COLO668 (cell line): ENCODE measurements around the gene ACOX1.

ENCODE experiments used
- DNase-seq: peaks from one replicate; lab custom pipeline; 2025; ENCODE audit not compliant: unreplicated experiment; lab: John Stamatoyannopoulos, UW

ACOX1 gene

DNA sequence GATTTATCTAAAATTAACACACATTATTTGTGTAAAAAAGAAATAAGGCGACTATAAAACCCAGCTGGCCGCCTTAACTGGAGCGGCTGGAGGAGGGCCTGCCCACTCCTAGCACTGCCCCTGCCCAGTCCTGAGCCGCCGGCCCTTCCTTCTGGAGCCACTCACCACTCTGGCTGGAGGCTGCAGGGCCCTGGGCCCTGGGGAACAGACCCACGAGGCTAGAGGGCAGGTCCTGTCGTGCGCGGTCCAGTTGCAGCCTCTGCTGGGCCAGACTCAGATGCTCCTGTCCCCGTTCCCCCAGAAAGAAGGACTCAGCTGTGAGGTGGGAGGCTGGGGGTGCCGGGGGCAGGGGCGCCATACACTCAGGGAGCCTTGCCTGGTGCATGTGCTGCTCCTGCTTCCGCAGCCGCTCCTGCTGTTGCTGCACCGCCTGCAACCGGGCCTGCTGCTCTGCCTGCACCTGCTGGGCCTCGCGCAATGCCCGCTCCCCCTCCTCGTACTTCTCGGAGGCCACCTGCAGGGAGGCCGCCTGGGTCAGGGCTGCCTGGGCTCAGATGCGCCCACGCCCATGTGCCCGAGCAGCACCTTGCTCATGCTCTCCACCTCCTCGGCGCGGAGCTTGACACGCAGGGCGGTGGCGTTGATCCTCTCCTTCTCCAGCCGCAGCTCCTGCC lies 65.3 kb downstream of the ACOX1 start:
- DNase-seq: peak; percentile 71

DNA sequence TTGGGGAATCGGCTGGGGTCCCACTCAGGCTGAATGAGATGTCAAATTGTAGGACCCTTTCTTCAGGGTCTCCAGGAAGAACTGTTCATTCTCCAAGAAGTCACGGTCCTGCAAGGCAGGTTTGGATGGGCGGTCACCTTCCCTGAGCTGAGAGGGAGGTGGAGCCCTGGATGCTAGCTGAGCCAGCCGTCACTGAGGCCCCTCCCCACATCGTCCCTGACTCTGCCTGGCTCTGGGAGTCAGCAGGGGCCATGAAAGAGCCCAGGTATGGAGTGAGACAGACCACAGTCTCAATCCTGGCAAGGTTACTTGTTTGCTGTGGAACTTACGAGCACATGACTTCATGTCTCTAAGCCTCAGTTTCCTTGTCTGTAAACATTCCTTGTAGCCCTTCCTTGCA lies 68.3 kb downstream of the ACOX1 start:
- peak; percentile 68 for DNase-seq

DNA sequence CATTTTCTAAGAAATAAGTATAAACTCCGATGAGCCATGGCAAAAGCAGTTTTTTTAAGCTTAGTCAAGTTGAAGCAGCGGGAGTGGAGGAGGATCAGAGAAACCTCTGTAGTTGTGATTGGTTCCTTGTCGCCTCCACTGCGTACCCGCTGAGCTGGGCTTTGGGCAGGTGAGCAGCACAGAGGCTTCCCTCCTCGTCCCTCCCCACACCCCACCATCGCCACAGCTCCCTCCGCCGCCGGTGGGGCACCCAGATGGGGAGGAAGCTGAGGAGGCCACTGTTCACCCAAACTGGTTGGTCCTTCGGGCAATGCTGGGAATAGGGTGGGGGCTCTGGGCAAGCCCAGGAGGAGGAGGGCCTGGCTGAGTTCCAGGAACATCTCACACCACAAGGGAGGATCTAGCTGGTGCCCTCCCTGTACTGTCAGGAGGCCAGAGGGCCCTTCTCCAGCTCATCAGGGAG lies 69.1 kb downstream of the ACOX1 start:
- peak; percentile 77 for DNase-seq

DNA sequence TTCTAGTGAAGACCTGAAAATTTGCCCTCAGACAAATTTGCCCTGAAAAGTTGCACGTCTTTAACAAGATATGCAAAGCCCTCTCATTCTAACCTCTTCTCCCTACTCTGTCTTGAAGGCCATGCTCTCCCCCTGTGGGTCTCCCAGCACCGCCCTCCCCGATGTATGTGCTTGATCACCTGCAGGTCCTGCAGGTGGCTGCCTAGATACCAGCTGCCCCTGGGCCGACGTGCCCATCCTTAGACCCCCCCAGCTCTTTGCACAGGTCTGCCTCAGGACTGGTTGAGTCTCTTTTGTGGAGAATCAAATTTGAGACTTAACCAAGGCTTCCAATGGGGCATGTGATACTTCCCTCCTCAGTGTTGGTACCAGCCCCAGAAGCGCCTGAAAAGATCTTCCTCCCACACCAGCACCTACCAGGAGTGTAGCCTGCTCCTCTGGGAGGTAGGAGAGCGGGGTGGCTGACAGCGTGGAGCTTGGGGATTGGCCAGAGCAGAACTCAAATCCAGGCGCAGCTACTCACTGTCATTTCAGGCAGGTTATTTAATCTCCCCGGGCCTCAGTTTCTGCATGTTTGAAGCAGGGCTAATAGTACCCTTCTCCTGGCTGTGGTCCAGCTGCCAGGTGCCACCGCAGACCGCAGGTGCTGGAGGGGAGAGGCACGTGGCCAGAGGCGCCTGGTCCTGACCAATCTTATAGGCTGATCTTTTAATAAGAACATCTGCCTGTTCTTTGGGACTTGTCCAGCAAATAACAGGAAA lies 69.7 kb downstream of the ACOX1 start:
- DNase-seq: peak; percentile 88

DNA sequence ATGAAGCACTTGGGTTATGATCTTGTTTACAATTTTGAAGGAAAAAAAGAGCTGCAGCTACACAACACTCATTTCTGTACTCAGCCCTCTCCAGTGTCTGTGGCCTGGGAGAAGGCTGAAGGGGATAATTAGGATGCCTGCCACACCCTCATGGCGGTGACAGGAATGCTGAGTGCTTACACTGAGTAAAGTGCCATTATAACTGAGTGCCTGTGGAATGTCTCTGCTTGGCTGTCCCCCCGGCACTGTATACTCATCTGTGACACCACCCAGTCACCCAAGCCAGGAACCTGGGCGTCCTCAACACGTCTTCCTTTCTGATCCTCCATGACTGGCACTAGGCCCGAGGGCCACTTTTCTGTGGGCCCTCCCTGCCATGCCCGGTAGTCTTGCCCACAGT lies 70.8 kb downstream of the ACOX1 start:
- DNase-seq: peak; percentile 25

DNA sequence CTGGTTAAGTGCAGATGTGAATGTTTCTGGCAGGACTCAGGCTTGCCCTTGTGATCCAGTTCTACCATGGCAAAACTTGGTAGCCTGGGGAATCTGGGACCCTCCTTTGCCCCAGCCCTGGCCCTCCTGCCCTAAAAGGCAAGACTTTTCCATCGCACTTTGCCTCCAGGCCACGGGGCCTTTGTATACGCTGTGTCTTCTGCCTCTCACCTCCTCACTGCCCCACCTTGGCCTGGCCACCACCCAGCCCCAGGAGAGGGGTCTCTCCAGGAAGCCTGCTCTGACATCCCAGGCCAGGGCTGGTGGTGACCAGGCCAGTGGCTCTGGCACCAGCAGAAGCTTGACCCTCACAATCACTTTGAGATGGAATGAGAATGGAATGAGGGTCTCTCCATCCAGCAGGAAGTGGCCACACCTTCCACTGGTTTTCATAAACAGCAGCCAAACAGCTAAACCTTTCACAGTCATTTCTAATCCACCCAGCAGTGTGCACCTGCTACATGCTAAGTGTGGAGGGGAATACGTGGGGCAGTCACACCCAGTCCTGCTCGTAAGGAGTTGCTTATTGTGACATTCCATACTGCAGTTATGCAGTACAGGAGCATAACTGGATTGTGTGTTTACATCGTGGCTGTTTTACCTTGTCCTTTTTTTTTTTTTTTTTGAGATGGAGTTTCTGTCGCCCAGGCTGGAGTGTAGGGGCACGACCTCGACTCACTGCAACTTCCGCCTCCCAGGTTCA lies 72.7 kb downstream of the ACOX1 start:
- no peak for DNase-seq

DNA sequence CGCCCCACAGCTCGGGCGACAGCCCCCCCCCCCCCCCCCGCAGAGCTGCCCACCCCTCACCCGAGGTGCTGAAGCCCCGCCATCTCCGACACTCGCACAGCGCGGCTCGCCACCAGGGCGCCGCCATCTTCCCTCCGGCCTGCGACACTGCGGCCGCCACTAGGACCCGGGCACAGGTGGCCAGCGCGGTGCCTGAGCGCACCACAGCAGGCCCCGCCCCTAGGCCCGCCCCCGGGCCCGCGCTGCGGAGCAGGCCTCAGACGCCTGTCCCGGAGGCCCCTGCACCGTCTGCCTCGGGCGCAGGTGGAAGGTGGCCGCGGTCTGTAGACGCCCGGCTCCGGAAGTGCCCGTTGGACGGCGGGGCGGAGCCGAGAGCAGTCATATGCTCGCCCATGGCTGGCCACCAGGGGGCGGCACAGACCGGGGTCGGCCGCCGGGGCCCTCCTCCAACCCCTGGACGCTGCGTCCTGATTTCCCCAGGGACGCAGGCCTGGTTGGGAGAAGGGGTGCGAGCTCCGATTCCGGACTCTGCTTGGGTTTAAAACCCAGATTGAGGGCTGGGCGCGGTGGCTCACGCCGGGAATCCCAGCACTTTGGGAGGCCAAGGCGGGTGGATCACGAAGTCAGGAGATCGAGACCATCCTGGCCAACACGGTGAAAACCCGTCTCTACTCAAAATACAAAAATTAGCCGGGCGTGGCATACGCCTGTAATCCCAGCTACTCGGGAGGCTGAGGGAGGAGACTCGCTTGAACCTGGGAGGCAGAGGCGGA lies 74.0 kb downstream of the ACOX1 start, which contains the start of gene MRPL38:
Gene MRPL38, minus strand, starts transcription at position 136 of the 773 bp plus-strand sequence. Its CDS starts 9 bp downstream, at position 127.
- peak; percentile 93 for DNase-seq

DNA sequence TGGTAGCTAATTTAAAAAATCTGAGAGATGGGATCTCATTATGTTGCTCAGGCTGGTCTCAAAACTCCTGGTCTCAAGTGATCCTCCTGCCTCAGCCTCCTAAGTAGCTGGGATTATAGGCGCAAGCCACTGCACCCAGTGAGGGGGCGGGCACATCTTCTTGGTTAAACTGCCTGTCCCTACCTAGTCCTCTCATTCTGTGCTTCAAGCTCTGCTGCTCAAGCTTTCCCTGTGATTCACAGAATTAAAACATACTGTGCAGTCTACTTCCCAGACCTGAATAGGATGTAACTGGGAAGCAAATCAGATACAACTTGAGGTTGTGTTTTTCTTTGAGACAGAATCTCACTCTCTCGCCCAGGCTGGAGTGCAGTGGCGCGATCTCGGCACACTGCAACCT lies 76.6 kb downstream of the ACOX1 start:
- DNase-seq: no peak

DNA sequence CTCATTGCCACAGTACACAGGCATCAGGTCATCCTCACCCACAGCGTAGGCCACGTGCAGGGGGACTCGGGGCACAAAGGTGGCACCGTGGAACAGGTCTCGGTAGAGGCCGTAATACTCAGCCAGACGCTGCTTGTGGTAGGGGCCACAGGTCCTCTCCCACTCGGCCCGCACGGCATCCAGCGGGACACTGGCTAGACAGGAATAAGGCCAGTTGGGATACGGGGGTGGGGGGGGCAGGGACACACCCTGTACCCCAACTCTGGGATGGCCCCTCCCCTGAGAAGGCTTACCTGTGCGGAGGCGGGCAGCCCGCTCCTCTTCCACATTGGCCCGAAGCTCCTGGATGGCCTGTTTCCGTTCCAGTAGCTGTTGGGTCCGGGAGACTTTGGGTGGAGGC lies 77.2 kb downstream of the ACOX1 start:
- no peak for DNase-seq

DNA sequence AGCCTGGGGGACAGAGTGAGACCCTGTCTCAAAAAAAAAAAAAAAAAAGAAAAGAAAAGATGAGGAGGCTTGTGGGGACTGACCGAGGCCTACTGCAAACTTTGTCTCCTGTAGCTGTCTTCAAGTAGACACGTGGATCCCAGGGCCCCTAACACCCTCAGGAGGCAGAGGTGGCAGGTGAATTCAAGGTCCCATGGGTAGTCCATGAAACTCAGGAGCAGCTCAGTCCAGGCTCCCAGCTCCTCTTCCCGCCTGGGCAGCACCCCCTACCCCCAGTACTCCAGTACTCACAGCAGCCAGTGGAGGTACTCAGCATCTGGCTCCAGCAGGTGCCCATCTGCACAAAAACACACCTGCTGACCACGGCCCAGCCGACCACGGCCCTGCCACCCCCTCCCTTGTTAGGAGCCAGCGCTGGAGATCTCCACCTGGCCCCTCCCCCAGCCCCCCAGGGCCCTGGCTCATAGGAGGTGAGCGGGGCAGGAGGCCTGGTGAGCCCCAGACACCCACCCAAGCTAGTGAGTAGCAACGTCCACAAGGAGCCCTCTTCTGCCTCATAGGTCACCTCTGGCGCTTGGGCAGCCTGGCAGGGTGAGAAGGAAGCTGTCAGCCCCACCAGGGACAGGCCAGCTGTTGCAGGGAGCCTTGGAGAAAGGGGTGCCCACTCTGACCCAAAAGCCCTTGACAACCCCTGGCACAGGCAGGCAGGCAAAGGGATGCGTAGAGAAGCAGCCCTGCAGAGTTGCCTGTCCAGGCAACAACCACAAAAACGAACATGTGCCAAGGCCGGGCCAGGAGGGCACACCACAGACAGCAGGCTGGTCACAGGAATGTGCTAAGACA lies 78.1 kb downstream of the ACOX1 start:
- DNase-seq: no peak

DNA sequence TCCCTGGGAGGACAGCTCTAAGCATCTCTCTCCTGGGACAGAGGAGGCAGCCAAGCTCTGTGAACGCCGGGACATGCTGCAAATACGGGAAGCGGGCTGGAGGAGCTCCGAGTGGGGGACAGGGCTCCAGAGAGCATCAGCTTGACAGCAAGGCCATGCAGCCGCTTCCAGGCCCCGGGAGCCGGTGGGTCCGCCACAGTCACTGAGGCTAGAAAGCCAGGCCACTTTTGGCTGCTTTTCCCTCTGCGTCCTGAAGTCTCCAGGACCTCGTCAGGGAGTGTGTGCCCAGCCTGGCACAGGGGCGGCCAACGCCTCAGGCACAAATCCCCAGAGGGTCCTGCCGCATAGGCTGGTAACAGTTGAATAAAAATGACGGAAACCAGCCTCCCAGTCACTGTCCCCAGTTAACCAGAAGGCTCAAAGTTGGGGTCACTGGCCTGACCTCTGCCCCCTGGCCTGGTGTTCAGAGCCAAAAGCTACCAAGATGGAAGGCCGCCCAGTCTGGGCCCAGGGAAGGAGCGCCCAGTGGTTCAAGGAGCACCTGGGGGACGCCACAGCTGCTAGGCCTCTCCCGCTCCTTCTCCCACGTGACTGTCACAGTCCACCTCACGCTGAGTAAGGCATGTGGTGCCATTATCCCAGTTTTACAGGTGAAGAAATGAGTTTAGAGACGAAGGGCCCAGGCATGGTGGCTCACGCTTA lies 79.0 kb downstream of the ACOX1 start:
- no peak for DNase-seq

DNA sequence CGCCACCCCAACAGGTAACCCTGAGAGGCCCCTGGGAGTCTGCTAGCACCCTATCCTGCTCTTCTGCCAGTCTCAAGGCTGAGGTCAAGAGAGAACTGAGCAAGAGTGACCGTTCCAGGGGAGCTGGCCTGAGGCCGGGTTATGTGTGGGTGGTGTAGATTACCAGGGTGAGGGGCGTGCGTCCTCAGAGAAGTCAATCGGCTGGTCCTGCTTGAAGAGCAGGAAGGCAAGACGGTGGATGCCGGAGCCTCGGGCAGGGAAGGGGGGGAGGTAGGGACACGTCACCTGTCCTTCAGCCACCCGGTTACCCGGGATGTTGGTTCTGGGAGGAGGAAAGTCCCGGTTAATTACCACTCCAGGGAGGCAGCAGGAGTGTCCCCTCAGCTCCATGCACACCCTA lies 79.6 kb downstream of the ACOX1 start:
- no peak for DNase-seq

DNA sequence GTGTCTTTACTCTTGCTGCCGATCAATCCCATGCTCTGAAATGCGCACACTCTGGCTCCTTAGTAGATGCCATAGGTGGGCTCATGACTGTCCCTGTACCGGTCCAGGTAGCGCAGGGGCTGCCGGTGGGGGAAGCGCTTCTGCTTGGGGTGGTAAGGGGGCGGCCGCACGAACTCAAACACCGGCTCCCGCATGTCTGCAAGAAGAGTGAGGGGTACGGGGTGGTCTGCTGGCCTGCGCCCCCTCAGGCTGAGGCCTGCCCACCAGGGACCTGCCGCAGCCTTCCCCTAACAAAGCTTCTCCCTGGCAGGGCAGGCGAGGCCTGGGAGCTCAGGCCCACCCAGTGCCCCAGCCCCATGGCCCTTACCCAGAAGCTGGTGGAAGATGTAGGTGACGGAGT lies 80.2 kb downstream of the ACOX1 start:
- DNase-seq: no peak

DNA sequence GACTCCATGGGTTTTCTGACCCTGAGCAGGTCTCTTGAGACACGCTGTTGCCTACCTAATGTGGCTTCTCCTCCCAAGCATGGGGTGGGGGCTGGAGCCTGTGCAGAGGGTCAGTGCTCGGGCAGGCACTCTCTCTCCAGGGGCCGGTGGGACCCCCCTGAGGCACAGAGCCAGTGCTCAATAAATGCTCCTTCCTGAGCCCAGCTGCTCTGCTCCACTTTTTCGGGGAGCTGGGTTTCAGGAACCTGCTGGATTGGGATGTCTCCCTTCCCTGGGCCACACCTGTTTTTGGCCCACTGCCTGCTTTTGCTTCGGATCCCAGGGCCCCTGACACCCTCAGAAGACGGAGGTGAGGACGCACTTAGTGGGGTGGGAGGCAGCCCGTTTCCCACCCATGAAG lies 80.9 kb downstream of the ACOX1 start:
- DNase-seq: no peak

DNA sequence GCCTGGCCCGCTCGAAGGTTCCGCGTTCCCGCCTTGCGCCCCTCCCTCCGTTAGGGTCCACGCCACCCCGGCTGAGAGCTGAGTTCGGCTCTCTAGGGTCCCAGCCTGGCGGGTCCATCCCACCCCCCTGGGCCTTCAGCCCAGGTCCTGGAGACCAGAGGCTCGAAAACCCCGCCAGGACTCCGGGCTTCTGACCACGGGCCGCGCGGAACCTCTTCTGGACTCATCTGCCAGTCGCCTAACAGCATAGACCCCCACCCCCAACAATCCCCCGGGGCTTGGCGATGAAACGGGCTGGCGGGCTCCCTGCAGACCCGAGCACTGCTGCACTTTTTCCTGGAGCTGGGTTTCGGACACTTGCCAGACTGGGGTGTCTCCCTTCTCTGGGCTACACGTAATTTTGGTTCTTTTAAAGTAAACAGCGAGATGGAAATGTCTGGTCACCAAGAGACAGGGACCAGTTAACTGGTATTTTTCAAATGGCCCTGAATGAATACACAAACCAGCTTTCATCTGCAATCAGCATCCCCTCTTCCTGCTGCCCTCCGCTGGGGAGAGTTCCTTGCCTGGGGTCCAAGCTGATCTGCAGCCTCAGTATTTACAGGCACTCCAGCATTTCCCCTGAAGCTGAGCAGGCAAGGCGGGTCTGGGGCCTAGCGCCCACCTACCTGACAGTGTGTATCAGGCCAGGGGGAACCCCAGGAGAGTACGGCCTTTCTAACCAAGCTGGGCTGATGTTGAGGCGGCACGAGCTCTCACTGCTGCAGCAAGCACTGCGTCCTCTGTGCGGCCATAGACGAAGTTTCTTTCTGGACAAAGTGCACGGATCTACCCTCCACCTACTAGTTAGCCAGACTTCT lies 81.6 kb downstream of the ACOX1 start:
- peak; percentile 16 for DNase-seq

DNA sequence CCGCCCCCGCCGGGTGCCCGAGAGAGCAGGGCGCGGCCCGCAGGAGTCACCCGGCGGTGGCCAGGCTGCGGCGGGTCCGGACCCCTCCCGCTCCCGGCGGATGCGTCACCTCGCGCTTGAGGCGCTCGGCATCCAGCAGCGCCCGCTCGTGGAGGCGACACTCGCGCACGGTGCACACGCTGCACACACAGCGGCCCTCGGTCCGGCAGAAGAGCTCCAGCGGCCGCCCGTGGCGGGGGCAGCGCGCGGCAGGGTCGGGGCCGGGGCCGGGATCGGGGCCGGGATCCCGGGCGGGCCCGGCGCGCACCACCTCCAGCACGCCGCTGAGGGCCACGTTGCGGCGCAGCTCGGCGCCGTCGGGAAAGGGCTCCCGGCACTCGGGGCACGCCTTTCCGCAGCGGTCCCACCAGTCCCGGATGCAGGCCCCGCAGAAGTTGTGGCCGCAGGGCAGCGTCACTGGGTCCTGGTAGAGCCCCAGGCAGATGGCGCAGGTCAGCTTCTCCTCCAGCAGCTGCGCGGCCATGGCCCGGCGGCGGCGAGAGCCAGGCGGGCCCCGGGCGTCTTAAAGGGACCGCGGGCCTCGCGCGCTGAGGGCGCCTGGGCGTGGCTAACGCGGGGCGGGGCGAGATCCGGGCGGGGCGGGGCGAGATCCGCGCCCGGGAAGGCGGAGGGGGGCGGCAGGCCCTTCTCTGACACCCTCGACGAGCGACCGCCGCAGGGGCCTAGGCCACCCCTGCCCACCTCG lies 82.4 kb downstream of the ACOX1 start, which contains the start of gene TRIM65:
Gene TRIM65, minus strand, starts transcription at position 537 of the 745 bp plus-strand sequence. Its CDS starts 14 bp downstream, at position 523.
- peak; percentile 79 for DNase-seq

DNA sequence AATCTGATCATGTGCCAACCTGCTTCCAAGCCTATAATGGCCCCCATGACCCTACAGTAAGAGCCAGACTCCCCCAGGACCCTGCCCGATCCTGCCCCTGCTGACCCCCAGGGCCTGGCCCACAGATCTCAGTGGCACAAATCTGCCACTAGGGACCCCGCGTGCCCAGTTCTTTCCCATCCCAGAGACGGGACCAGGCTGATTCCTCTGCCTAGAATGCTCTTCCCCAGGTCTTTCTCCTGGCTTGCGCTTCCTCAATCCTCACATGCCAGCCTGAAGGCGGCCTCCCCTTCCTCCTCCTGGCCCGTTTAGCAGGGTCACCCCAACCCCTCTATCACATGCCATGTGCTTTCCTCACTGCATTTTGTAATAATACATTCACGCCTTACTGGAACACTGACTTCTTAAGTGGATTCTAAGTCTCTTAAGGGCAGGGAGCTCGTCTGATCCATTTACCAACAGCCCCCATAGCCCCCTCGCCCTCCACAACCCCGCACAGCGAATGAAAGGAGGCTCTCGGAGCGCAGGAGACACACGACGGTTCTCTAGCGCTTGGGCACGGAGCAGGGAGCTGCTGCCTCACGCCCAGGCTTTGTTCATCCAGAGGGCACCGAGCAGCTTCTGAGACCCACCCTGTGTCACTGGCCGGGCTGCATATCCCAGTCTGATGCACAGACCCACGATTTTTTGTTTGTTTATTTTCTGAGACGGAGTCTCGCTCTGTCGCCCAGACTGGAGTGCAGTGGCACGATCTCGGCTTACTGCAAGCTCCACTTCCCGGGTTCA lies 83.4 kb downstream of the ACOX1 start:
- DNase-seq: no peak
